ENCODE measurements around the gene COX19.

Gene COX19

GRCh38 chr7:937856-938484, 37.4 kb downstream of the COX19 start:
- CTCF ChIA-PET = no interaction called here
- DNase-seq (ENCODE audit: extremely low spot score) = no peak
- POLR2A ChIA-PET = no interaction called here
- TF ChIP-seq FOXM1 (IDR thresholded peaks at IDR 0.05; ENCODE audit: borderline replicate concordance) (no peak), BHLHE40 (IDR thresholded peaks at IDR 0.05; ENCODE audit: borderline replicate concordance) (no peak), TARDBP (IDR thresholded peaks at IDR 0.05) (no peak), ARNT (IDR thresholded peaks at IDR 0.05) (no peak), SUZ12 (IDR thresholded peaks at IDR 0.05) (no peak), L3MBTL2 (conservative IDR thresholded peaks at IDR 0.05) (no peak), ELF4 (IDR thresholded peaks at IDR 0.05) (no peak), NFRKB (IDR thresholded peaks at IDR 0.05) (no peak), PKNOX1 (IDR thresholded peaks at IDR 0.05) (no peak), FOXA1 (IDR thresholded peaks at IDR 0.05) (no peak), ZNF384 (IDR thresholded peaks at IDR 0.05) (no peak), FOXK2 (IDR thresholded peaks at IDR 0.05) (no peak)

- ChIA-PET CTCF (no interaction called here), POLR2A (no interaction called here)
- DNase-seq (ENCODE audit: extremely low spot score) = no peak
- TF ChIP-seq FOXA1 (IDR thresholded peaks at IDR 0.05) (no peak), SP1 (IDR thresholded peaks at IDR 0.05) (no peak), CTBP1 (IDR thresholded peaks at IDR 0.05; ENCODE audit: borderline replicate concordance) (no peak), L3MBTL2 (conservative IDR thresholded peaks at IDR 0.05) (no peak), NFRKB (IDR thresholded peaks at IDR 0.05) (no peak), PKNOX1 (IDR thresholded peaks at IDR 0.05) (no peak), TARDBP (IDR thresholded peaks at IDR 0.05) (no peak), HDGF (IDR thresholded peaks at IDR 0.05; ENCODE audit: borderline replicate concordance) (no peak), ELF4 (IDR thresholded peaks at IDR 0.05) (no peak), FOXK2 (IDR thresholded peaks at IDR 0.05) (no peak), FOXM1 (IDR thresholded peaks at IDR 0.05; ENCODE audit: borderline replicate concordance) (no peak), LEF1 (IDR thresholded peaks at IDR 0.05; ENCODE audit: borderline replicate concordance) (no peak), SUZ12 (IDR thresholded peaks at IDR 0.05) (no peak), ARNT (IDR thresholded peaks at IDR 0.05) (no peak), ZNF384 (IDR thresholded peaks at IDR 0.05) (no peak), BHLHE40 (IDR thresholded peaks at IDR 0.05; ENCODE audit: borderline replicate concordance) (no peak)
These were observed 38.8 kb downstream of the COX19 start for GRCh38 chr7:936386-937054.

- no peak for DNase-seq (ENCODE audit: extremely low spot score)
- CTCF ChIA-PET = no interaction called here
- POLR2A ChIA-PET = no interaction called here
- no peak for TF ChIP-seq CTBP1 (IDR thresholded peaks at IDR 0.05; ENCODE audit: borderline replicate concordance)
- no peak for TF ChIP-seq FOXM1 (IDR thresholded peaks at IDR 0.05; ENCODE audit: borderline replicate concordance)
- TF ChIP-seq ELF4 (IDR thresholded peaks at IDR 0.05) = no peak
- TF ChIP-seq ARNT (IDR thresholded peaks at IDR 0.05) = no peak
- no peak for TF ChIP-seq ZNF384 (IDR thresholded peaks at IDR 0.05)
- no peak for TF ChIP-seq HDGF (IDR thresholded peaks at IDR 0.05; ENCODE audit: borderline replicate concordance)
- TF ChIP-seq BHLHE40 (IDR thresholded peaks at IDR 0.05; ENCODE audit: borderline replicate concordance) = no peak
- TF ChIP-seq L3MBTL2 (conservative IDR thresholded peaks at IDR 0.05) = no peak
- no peak for TF ChIP-seq PKNOX1 (IDR thresholded peaks at IDR 0.05)
- no peak for TF ChIP-seq NFRKB (IDR thresholded peaks at IDR 0.05)
- TF ChIP-seq FOXK2 (IDR thresholded peaks at IDR 0.05) = no peak
- no peak for TF ChIP-seq SP1 (IDR thresholded peaks at IDR 0.05)
These were observed 39.4 kb downstream of the COX19 start for GRCh38 chr7:935874-936385.

GRCh38 chr7:935164-935873, 40.0 kb downstream of the COX19 start:
- no peak for DNase-seq (ENCODE audit: extremely low spot score)
- TF ChIP-seq BHLHE40 (IDR thresholded peaks at IDR 0.05; ENCODE audit: borderline replicate concordance) (no peak), L3MBTL2 (conservative IDR thresholded peaks at IDR 0.05) (no peak), FOXK2 (IDR thresholded peaks at IDR 0.05) (no peak), ELF4 (IDR thresholded peaks at IDR 0.05) (no peak), CTBP1 (IDR thresholded peaks at IDR 0.05; ENCODE audit: borderline replicate concordance) (no peak), ARNT (IDR thresholded peaks at IDR 0.05) (no peak)
- CTCF ChIA-PET = no interaction called here
- POLR2A ChIA-PET = no interaction called here

- CTCF ChIA-PET = no interaction called here
- DNase-seq (ENCODE audit: extremely low spot score) = no peak
- POLR2A ChIA-PET = no interaction called here
- no peak for TF ChIP-seq FOXA1 (IDR thresholded peaks at IDR 0.05)
- TF ChIP-seq BHLHE40 (IDR thresholded peaks at IDR 0.05; ENCODE audit: borderline replicate concordance) = no peak
- TF ChIP-seq ZNF384 (IDR thresholded peaks at IDR 0.05) = no peak
- TF ChIP-seq HDGF (IDR thresholded peaks at IDR 0.05; ENCODE audit: borderline replicate concordance) = no peak
- TF ChIP-seq FOXK2 (IDR thresholded peaks at IDR 0.05) = no peak
- TF ChIP-seq ARNT (IDR thresholded peaks at IDR 0.05) = no peak
- TF ChIP-seq LEF1 (IDR thresholded peaks at IDR 0.05; ENCODE audit: borderline replicate concordance) = no peak
- no peak for TF ChIP-seq L3MBTL2 (conservative IDR thresholded peaks at IDR 0.05)
- no peak for TF ChIP-seq SP1 (IDR thresholded peaks at IDR 0.05)
- TF ChIP-seq PKNOX1 (IDR thresholded peaks at IDR 0.05) = no peak
- TF ChIP-seq NFRKB (IDR thresholded peaks at IDR 0.05) = no peak
- TF ChIP-seq CTBP1 (IDR thresholded peaks at IDR 0.05; ENCODE audit: borderline replicate concordance) = no peak
- TF ChIP-seq ELF4 (IDR thresholded peaks at IDR 0.05) = no peak
- no peak for TF ChIP-seq TARDBP (IDR thresholded peaks at IDR 0.05)
- no peak for TF ChIP-seq FOXM1 (IDR thresholded peaks at IDR 0.05; ENCODE audit: borderline replicate concordance)
- no peak for TF ChIP-seq SUZ12 (IDR thresholded peaks at IDR 0.05)
These were observed 40.7 kb downstream of the COX19 start for GRCh38 chr7:934469-935163.

All from HEK293T (cell line).